Measurements from ENCODE around the gene LRRC58. TPM values are rescaled to one million over a fixed set of nuclear protein-coding genes. Genes with fewer than 3 reads are reported as not detected.
"Not testable (repeated sequence)": the region's sequence is repeated elsewhere in the genome, so short reads cannot be mapped to it uniquely, and the experiment has no call there.

The LRRC58 gene
- 10 to 100 TPM; 10.3 to 14.6 (median 12.4) TPM for total RNA-seq
- polyA plus RNA-seq: 4.6 TPM
- long read RNA-seq, donor 1, full-length matches to known transcripts: 21 of 27 reads
- long read RNA-seq, donor 1, partial matches to known transcripts: 0 of 27 reads
- long read RNA-seq, donor 1, other reads (novel, unspliced or antisense): 6 of 27 reads
- long read RNA-seq, donor 2, full-length matches to known transcripts: 9 of 9 reads
- long read RNA-seq, donor 2, partial matches to known transcripts: 0 of 9 reads
- long read RNA-seq, donor 2, other reads (novel, unspliced or antisense): 0 of 9 reads
- long read RNA-seq, donor 3, full-length matches to known transcripts: 49 of 56 reads
- long read RNA-seq, donor 3, partial matches to known transcripts: 1 of 56 reads
- long read RNA-seq, donor 3, other reads (novel, unspliced or antisense): 6 of 56 reads
- long read RNA-seq, donor 4, full-length matches to known transcripts: 8 of 10 reads
- long read RNA-seq, donor 4, partial matches to known transcripts: 0 of 10 reads
- long read RNA-seq, donor 4, other reads (novel, unspliced or antisense): 2 of 10 reads

- H3K27me3 ChIP-seq (ENCODE audit: control insufficient read depth, insufficient read depth): no peaks in the 10 kb centered on the region
- no peaks in the 10 kb centered on the region for H3K9me3 ChIP-seq (ENCODE audit: control insufficient read depth, low read length)
- peak within 1 kb of the TSS; percentile 79 for H3K4me3 ChIP-seq (ENCODE audit: low read length)
- WGBS: under 1% methylated on average over 95 of the region's 95 CpGs
- H3K4me1 ChIP-seq (ENCODE audit: control insufficient read depth, insufficient read depth, low read length): no peaks in the 10 kb centered on the region
- peak within 1 kb of the TSS; percentile 67 for H3K27ac ChIP-seq (ENCODE audit: low read length)
- ATAC-seq (peak; percentile 99), DNase-seq (peak; percentile 94 to 98 (median 97))
- intact Hi-C loops (cut with DNase I): loop anchor here in 2 of 4 donors (5.0 to 10.0 kb wide), 2 partner anchors 63 to 206 kb away; no protein-coding TSS in a partner anchor
Measured at GRCh38 chr3:120348991-120349854, at the start of gene LRRC58. LRRC58 (minus strand) TSS chr3:120349354; CDS start chr3:120349243, 111 bp downstream.

- no peak overlapping the region for H3K4me3 ChIP-seq (ENCODE audit: low read length)
- 71% methylated on average over 8 of the region's 8 CpGs for WGBS
- H3K27me3 ChIP-seq (ENCODE audit: control insufficient read depth, insufficient read depth): no peaks in the 10 kb centered on the region
- ATAC-seq (no peak), DNase-seq (no peak)
- intact Hi-C loops (cut with DNase I): no loop called here
- no peak overlapping the region for H3K27ac ChIP-seq (ENCODE audit: low read length)
- H3K9me3 ChIP-seq (ENCODE audit: control insufficient read depth, low read length): no peaks in the 10 kb centered on the region
- no peaks in the 10 kb centered on the region for H3K4me1 ChIP-seq (ENCODE audit: control insufficient read depth, insufficient read depth, low read length)
Measured at GRCh38 chr3:120396469-120396868, 47.3 kb upstream of the LRRC58 start.

GRCh38 chr3:120394347-120394746 is 45.2 kb upstream of the LRRC58 start:
- DNase-seq (no peak), ATAC-seq (no peak)
- no peaks in the 10 kb centered on the region for H3K4me1 ChIP-seq (ENCODE audit: control insufficient read depth, insufficient read depth, low read length)
- no peak overlapping the region for H3K27ac ChIP-seq (ENCODE audit: low read length)
- intact Hi-C loops (cut with DNase I): no loop called here
- H3K9me3 ChIP-seq (ENCODE audit: control insufficient read depth, low read length): no peaks in the 10 kb centered on the region
- 64% methylated on average over 2 of the region's 2 CpGs for WGBS
- no peaks in the 10 kb centered on the region for H3K27me3 ChIP-seq (ENCODE audit: control insufficient read depth, insufficient read depth)
- H3K4me3 ChIP-seq (ENCODE audit: low read length): no peak overlapping the region

- WGBS: 92% methylated on average over 2 of the region's 2 CpGs
Measured at GRCh38 chr3:120393761-120394160, 44.6 kb upstream of the LRRC58 start.

GRCh38 chr3:120393243-120393642 is 44.1 kb upstream of the LRRC58 start:
- intact Hi-C loops (cut with DNase I): no loop called here
- 54% methylated on average over 4 of the region's 4 CpGs for WGBS
- no peaks in the 10 kb centered on the region for H3K4me1 ChIP-seq (ENCODE audit: control insufficient read depth, insufficient read depth, low read length)
- DNase-seq (no peak), ATAC-seq (peak; percentile 8 to 34)
- H3K9me3 ChIP-seq (ENCODE audit: control insufficient read depth, low read length): no peaks in the 10 kb centered on the region
- no peak overlapping the region for H3K27ac ChIP-seq (ENCODE audit: low read length)
- no peak overlapping the region for H3K4me3 ChIP-seq (ENCODE audit: low read length)
- H3K27me3 ChIP-seq (ENCODE audit: control insufficient read depth, insufficient read depth): no peaks in the 10 kb centered on the region

More at GRCh38 chr3:120393761-120394160, 44.6 kb upstream of the LRRC58 start:
- Histone ChIP-seq H3K27me3 (ENCODE audit: control insufficient read depth, insufficient read depth) (no peaks in the 10 kb centered on the region), H3K4me1 (ENCODE audit: control insufficient read depth, insufficient read depth, low read length) (no peaks in the 10 kb centered on the region), H3K27ac (ENCODE audit: low read length) (no peak overlapping the region), H3K4me3 (ENCODE audit: low read length) (no peak overlapping the region), H3K9me3 (ENCODE audit: control insufficient read depth, low read length) (no peaks in the 10 kb centered on the region)
- ATAC-seq (no peak), DNase-seq (no peak)
- intact Hi-C loops (cut with DNase I): no loop called here

- Histone ChIP-seq H3K27ac (ENCODE audit: low read length) (no peak overlapping the region), H3K27me3 (ENCODE audit: control insufficient read depth, insufficient read depth) (no peaks in the 10 kb centered on the region), H3K4me1 (ENCODE audit: control insufficient read depth, insufficient read depth, low read length) (no peaks in the 10 kb centered on the region), H3K4me3 (ENCODE audit: low read length) (no peak overlapping the region), H3K9me3 (ENCODE audit: control insufficient read depth, low read length) (no peaks in the 10 kb centered on the region)
- no peak for ATAC-seq
- intact Hi-C loops (cut with DNase I): no loop called here
- no peak for DNase-seq
- WGBS: 82% methylated on average over 2 of the region's 2 CpGs
Measured at GRCh38 chr3:120382941-120383447, 33.8 kb upstream of the LRRC58 start.

- H3K4me3 ChIP-seq (ENCODE audit: low read length): no peak overlapping the region
- no peak overlapping the region for H3K27ac ChIP-seq (ENCODE audit: low read length)
- no peak for ATAC-seq
- no peaks in the 10 kb centered on the region for H3K27me3 ChIP-seq (ENCODE audit: control insufficient read depth, insufficient read depth)
- 86% methylated on average over 2 of the region's 2 CpGs for WGBS
- H3K4me1 ChIP-seq (ENCODE audit: control insufficient read depth, insufficient read depth, low read length): no peaks in the 10 kb centered on the region
- intact Hi-C loops (cut with DNase I): no loop called here
- no peaks in the 10 kb centered on the region for H3K9me3 ChIP-seq (ENCODE audit: control insufficient read depth, low read length)
- no peak for DNase-seq
Measured at GRCh38 chr3:120381503-120381902, 32.3 kb upstream of the LRRC58 start.

GRCh38 chr3:120377948-120378347 is 28.8 kb upstream of the LRRC58 start:
- H3K4me3 ChIP-seq (ENCODE audit: low read length); intact Hi-C loops (cut with DNase I); H3K27ac ChIP-seq (ENCODE audit: low read length); DNase-seq; ATAC-seq; H3K4me1 ChIP-seq (ENCODE audit: control insufficient read depth, insufficient read depth, low read length); H3K9me3 ChIP-seq (ENCODE audit: control insufficient read depth, low read length); H3K27me3 ChIP-seq (ENCODE audit: control insufficient read depth, insufficient read depth): not testable (repeated sequence)
- WGBS: 76% methylated on average over 12 of the region's 12 CpGs

GRCh38 chr3:120370463-120370862 is 21.3 kb upstream of the LRRC58 start:
- H3K9me3 ChIP-seq (ENCODE audit: control insufficient read depth, low read length): no peaks in the 10 kb centered on the region
- ATAC-seq (no peak), DNase-seq (no peak)
- no peaks in the 10 kb centered on the region for H3K27me3 ChIP-seq (ENCODE audit: control insufficient read depth, insufficient read depth)
- intact Hi-C loops (cut with DNase I): no loop called here
- H3K27ac ChIP-seq (ENCODE audit: low read length): no peak overlapping the region
- H3K4me1 ChIP-seq (ENCODE audit: control insufficient read depth, insufficient read depth, low read length): no peaks in the 10 kb centered on the region
- H3K4me3 ChIP-seq (ENCODE audit: low read length): no peak overlapping the region

GRCh38 chr3:120369037-120369467 is 19.9 kb upstream of the LRRC58 start:
- WGBS: 69% methylated on average over 2 of the region's 2 CpGs
- DNase-seq (no peak), ATAC-seq (no peak)
- H3K4me1 ChIP-seq (ENCODE audit: control insufficient read depth, insufficient read depth, low read length): no peaks in the 10 kb centered on the region
- intact Hi-C loops (cut with DNase I): no loop called here
- no peak overlapping the region for H3K4me3 ChIP-seq (ENCODE audit: low read length)
- no peaks in the 10 kb centered on the region for H3K27me3 ChIP-seq (ENCODE audit: control insufficient read depth, insufficient read depth)
- no peak overlapping the region for H3K27ac ChIP-seq (ENCODE audit: low read length)
- no peaks in the 10 kb centered on the region for H3K9me3 ChIP-seq (ENCODE audit: control insufficient read depth, low read length)

- DNase-seq: no peak
- intact Hi-C loops (cut with DNase I): no loop called here
- no peak overlapping the region for H3K27ac ChIP-seq (ENCODE audit: low read length)
- no peaks in the 10 kb centered on the region for H3K9me3 ChIP-seq (ENCODE audit: control insufficient read depth, low read length)
- ATAC-seq: no peak
- H3K27me3 ChIP-seq (ENCODE audit: control insufficient read depth, insufficient read depth): no peaks in the 10 kb centered on the region
- no peaks in the 10 kb centered on the region for H3K4me1 ChIP-seq (ENCODE audit: control insufficient read depth, insufficient read depth, low read length)
- no peak overlapping the region for H3K4me3 ChIP-seq (ENCODE audit: low read length)
- 74% methylated on average over 3 of the region's 3 CpGs for WGBS
Measured at GRCh38 chr3:120368172-120368571, 19.0 kb upstream of the LRRC58 start.

Measured in right cardiac atrium (tissue), 5 donors.